GM13977 (cell line): ENCODE results near the gene GPBAR1.
A peak's percentile ranks its signal among the peaks of the same experiment; 100 is the strongest.

Experiments used
- DNase-seq: peaks from one replicate; pipeline ENCODE4 v3.0.0; 2012; ENCODE audit warnings: low spot score
- CTCF ChIP-seq: IDR thresholded peaks from 2 replicates; pipeline ENCODE4 v1.5.1; 2012; ENCODE audit warnings: mild to moderate bottlenecking, control low read depth; ENCODE audit not compliant: insufficient read depth; ENCODE audit errors: extremely low read depth, missing control alignments
- in situ Hi-C: fragments of 300-500 bp; cut with MboI; formaldehyde crosslinking; loops from one replicate; pipeline ENCODE4 v1.12.0; 2022; ENCODE audit warnings: low sequenced_read_pairs, low pct_unique_long_range_greater_than_20kb, mixed read lengths, inconsistent platforms; ENCODE audit not compliant: unreplicated experiment

The GPBAR1 gene

GRCh38 chr2:218218268-218219185 lies 42.3 kb upstream of the GPBAR1 start:
- TF ChIP-seq CTCF = no peak
- in situ Hi-C loops = no loop called here
- DNase-seq = peak; percentile 72

- in situ Hi-C loops = no loop called here
- no peak for DNase-seq
- no peak for TF ChIP-seq CTCF
Measured at GRCh38 chr2:218219934-218220333, 40.9 kb upstream of the GPBAR1 start.

GRCh38 chr2:218221000-218221399 lies 39.8 kb upstream of the GPBAR1 start:
- DNase-seq = no peak
- in situ Hi-C loops = no loop called here

GRCh38 chr2:218223046-218223445 lies 37.8 kb upstream of the GPBAR1 start:
- no peak for TF ChIP-seq CTCF
- in situ Hi-C loops = no loop called here
- DNase-seq = no peak

More at GRCh38 chr2:218221000-218221399, 39.8 kb upstream of the GPBAR1 start:
- TF ChIP-seq CTCF = no peak

GRCh38 chr2:218224186-218224585 lies 36.6 kb upstream of the GPBAR1 start:
- no peak for TF ChIP-seq CTCF
- no peak for DNase-seq
- in situ Hi-C loops = no loop called here

- in situ Hi-C loops = no loop called here
- DNase-seq = no peak
- TF ChIP-seq CTCF = no peak
Measured at GRCh38 chr2:218226903-218227302, 33.9 kb upstream of the GPBAR1 start.
